ENCODE data around the gene KDM4B. TPM values are rescaled to one million over a fixed set of nuclear protein-coding genes. Genes with fewer than 3 reads are reported as not detected.

Gene KDM4B
- total RNA-seq, 2 donors from 2014 or later: 49.1 to 54.0 TPM

- H3K9me3 ChIP-seq: no peaks in the 10 kb centered on the region
- H3K4me3 ChIP-seq: no peak overlapping the region
- no peak overlapping the region for H3K27ac ChIP-seq
- no peak for TF ChIP-seq CTCF (IDR thresholded peaks at IDR 0.05)
- peaks cover 27% of the 10 kb centered on the region for H3K36me3 ChIP-seq
- ATAC-seq (ENCODE audit: insufficient number of reproducible peaks, low FRiP score, low read depth) (no peak), DNase-seq (ENCODE audit: low spot score) (no peak)
- no peaks in the 10 kb centered on the region for H3K27me3 ChIP-seq (replicated peaks; ENCODE audit: insufficient read depth)
- peaks cover 0 to 4% of the 10 kb centered on the region in 2 donors for H3K4me1 ChIP-seq (ENCODE audit: control insufficient read depth in 1 of 2, low read depth in 2 of 2)
These were observed 151.4 kb downstream of the KDM4B start for GRCh38 chr19:5120321-5120720.

GRCh38 chr19:5120833-5121232 is 151.9 kb downstream of the KDM4B start:
- no peak for DNase-seq (ENCODE audit: low spot score)
- H3K27me3 ChIP-seq (replicated peaks; ENCODE audit: insufficient read depth): no peaks in the 10 kb centered on the region
- no peak for ATAC-seq (ENCODE audit: insufficient number of reproducible peaks, low FRiP score, low read depth)
- no peak overlapping the region for H3K4me3 ChIP-seq
- H3K27ac ChIP-seq: no peak overlapping the region
- no peaks in the 10 kb centered on the region for H3K9me3 ChIP-seq
- H3K36me3 ChIP-seq: peaks cover 27% of the 10 kb centered on the region
- TF ChIP-seq CTCF (IDR thresholded peaks at IDR 0.05): no peak
- H3K4me1 ChIP-seq (ENCODE audit: control insufficient read depth in 1 of 2, low read depth in 2 of 2): peaks cover 0 to 9% of the 10 kb centered on the region in 2 donors

- Histone ChIP-seq H3K9me3 (no peaks in the 10 kb centered on the region), H3K27me3 (replicated peaks; ENCODE audit: insufficient read depth) (no peaks in the 10 kb centered on the region), H3K36me3 (peaks cover 27% of the 10 kb centered on the region), H3K27ac (no peak overlapping the region), H3K4me1 (ENCODE audit: control insufficient read depth in 1 of 2, low read depth in 2 of 2) (peaks cover 0 to 16% of the 10 kb centered on the region in 2 donors), H3K4me3 (no peak overlapping the region)
- TF ChIP-seq CTCF (IDR thresholded peaks at IDR 0.05): no peak
- ATAC-seq (ENCODE audit: insufficient number of reproducible peaks, low FRiP score, low read depth): no peak
- no peak for DNase-seq (ENCODE audit: low spot score)
These were observed 152.6 kb downstream of the KDM4B start for GRCh38 chr19:5121266-5122120.

- no peaks in the 10 kb centered on the region for H3K9me3 ChIP-seq
- TF ChIP-seq CTCF (IDR thresholded peaks at IDR 0.05): no peak
- peaks cover 27% of the 10 kb centered on the region for H3K36me3 ChIP-seq
- no peaks in the 10 kb centered on the region for H3K27me3 ChIP-seq (replicated peaks; ENCODE audit: insufficient read depth)
- no peak for ATAC-seq (ENCODE audit: insufficient number of reproducible peaks, low FRiP score, low read depth)
- no peak for DNase-seq (ENCODE audit: low spot score)
- no peak overlapping the region for H3K27ac ChIP-seq
- no peak overlapping the region for H3K4me3 ChIP-seq
- peaks cover 0 to 21% of the 10 kb centered on the region in 2 donors for H3K4me1 ChIP-seq (ENCODE audit: control insufficient read depth in 1 of 2, low read depth in 2 of 2)
These were observed 153.1 kb downstream of the KDM4B start for GRCh38 chr19:5122121-5122400.

GRCh38 chr19:5122671-5123409 is 153.9 kb downstream of the KDM4B start:
- peaks cover 3 to 28% of the 10 kb centered on the region in 2 donors for H3K4me1 ChIP-seq (ENCODE audit: control insufficient read depth in 1 of 2, low read depth in 2 of 2)
- no peaks in the 10 kb centered on the region for H3K9me3 ChIP-seq
- DNase-seq (ENCODE audit: low spot score) (no peak), ATAC-seq (ENCODE audit: insufficient number of reproducible peaks, low FRiP score, low read depth) (no peak)
- no peaks in the 10 kb centered on the region for H3K27me3 ChIP-seq (replicated peaks; ENCODE audit: insufficient read depth)
- H3K27ac ChIP-seq: no peak overlapping the region
- no peak for TF ChIP-seq CTCF (IDR thresholded peaks at IDR 0.05)
- H3K4me3 ChIP-seq: no peak overlapping the region
- peaks cover 27% of the 10 kb centered on the region for H3K36me3 ChIP-seq

All from thoracic aorta (tissue), 2 donors.